GM18499 (cell line): ENCODE results near the gene SIX1.

ENCODE experiments used
- ATAC-seq: cut with Tn5 transposase; IDR thresholded peaks from one replicate; pipeline ENCODE4 v1.9.1; 2021; ENCODE audit warnings: moderate number of reproducible peaks; ENCODE audit not compliant: insufficient read depth, unreplicated experiment

SIX1 gene

DNA sequence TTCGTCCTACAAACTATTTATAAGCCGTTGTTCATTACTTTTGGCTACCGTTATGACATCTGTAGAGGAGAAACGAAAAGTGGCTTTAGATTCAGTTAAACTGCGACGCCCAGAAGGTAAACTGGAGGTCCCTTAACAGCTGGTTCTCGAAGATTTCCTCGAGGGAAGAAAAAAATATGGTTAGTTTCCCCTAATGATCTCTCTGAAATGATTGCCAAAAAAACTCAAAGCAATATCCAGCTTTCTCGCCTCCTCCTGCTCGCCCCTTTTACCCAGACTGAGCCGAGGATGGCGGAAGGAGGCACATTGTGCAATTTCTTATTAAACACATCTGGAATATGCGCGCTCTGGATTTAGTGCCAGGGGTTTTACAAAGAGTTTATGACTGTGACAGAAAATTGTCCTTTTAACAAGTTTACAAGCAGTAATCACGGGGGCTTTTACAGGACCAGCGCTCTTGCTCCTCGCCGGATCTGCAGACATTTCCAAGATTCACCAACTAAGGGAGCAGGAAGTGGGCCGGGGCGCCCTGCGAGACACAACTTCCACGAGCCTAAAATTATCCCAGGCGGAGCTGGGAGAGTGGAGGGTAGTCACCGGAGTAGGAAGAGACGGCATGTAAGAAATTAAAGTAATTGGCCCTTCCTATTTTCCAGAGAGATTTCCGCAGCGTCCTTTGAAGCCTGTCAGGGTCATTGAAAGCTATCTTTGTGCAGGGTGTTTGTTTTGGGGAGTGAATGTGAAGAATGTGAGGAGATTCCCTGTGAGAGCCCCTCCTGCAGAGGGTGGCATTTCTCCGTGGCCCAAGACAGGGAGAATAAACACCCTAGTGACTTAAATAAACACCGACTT lies 5.6 kb downstream of the SIX1 start:
- ATAC-seq, result no peak

DNA sequence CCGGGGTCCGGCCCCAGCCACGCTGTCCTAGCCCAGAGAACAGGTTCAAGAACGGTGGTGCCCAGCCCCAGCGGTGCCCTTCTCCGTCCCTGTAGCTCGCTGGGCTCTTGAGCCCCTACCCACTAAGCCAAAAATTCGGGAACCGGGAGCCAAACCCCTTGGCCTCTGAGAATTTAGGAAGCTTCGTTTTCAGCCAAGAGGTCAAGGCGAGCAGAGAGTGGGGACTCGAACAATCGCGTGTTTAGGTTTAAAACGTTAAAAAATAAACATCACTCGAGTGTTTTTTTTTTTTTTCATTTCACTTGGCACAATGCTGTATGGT lies 6.2 kb downstream of the SIX1 start:
- ATAC-seq, result no peak

DNA sequence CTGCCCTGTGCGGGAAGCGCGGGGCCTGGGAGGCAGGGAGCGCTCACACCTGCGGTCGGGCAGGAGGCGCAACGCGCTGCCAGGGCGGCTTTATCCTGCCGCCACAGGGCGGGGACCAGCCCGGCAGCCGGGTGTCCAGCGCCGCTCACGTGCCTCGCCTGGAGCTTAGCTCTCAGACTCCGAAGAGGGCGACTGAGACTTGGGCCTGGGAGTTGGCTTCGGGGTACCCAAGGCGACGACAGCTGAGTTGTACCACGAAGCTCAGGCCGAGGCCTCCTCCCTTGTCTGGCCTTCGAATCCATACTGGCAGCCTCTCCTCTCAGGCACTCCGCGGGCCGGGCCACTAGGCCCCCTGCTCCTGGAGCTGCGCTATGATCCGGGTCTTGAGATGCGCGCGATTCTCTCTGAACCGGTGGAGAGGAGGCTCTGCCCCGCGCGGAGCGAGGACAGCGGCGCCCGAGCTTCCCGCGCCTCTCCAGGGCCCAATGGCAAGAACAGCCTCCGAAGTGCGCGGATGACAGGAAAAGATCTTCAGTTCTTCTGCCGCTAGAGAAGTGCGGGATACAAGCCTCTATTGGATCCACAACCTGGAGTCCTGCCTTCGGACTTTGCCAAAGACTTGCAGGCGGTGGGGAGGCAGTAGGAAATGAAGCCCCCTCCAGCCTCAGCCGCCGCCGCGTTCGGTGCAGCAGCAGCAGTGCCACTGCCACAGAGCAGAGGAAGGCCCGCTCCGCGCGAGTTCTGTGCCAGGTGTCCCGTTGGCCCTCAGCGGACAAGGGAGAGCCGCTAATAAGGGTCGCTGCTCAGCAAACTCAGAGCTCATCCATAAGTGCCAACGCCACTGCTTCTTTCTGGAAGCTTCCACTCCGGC lies 6.8 kb downstream of the SIX1 start:
- ATAC-seq, result no peak

DNA sequence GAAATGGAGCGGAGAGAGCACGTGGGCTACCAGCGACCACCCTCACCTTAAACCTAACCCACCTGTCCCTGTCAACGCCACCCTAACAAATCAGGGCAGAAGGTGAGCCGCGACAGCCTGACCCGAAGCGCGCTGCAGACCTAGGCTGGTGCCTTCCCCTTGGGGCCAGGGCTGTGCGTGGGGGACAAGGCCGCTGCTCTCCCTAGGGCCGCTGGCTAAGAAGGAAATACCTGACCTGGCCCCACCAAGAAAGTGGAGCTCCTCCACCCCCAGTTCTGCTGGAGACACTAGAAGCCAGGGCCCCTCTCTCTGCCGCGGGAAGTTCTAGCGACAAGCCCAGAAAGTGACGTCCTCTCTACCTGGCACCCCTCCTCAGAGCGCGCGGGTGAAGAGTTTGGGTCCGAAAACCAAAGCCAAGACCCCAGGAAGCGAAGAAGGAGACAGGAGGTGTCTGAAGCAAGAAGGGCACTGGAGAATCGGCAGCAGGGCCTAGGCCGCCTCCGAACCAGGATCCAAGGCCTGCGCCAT lies 7.5 kb downstream of the SIX1 start:
- ATAC-seq, result no peak

DNA sequence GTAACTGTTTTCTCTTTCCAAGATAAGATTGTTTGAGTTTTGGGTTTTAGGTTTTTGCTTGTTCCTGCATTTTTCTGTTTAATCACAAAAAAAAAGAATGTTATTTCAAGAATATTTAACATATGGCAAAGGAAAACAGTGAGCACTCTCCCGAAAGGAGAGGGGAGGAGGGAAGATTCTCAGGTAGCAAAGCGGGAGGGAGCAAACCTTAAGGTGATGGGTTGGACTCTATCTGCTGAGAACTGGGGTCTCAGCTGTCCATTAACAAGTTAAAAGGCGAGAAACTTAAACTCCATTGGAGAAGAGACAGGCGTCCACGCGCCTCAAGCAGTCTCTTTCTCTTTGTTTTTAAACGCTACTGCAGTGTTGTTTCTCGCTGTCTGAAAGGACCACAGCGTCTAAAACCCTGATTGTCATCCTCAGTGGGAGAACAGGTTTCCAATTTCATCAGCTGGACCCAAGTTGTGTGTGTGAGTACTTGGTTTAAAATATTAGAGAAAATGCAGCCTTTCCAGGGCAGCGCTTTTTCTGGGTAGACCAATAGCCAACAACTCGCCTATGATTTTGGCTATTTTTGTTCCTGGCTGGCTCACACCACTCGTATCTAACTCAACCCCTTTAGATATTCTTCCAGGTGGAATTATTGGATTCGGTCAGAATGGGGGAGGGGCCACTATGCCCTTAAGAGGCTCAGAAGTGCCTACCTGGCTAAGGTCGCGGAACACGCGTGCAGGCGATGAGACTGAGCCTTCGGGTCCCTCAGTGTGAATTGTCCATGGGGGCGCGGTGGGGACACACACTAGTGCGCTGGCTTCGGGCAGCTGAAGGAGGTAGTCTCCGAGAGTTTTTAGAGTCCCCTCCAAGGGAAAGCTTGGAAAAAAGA lies 8.2 kb downstream of the SIX1 start:
- no peak for ATAC-seq

DNA sequence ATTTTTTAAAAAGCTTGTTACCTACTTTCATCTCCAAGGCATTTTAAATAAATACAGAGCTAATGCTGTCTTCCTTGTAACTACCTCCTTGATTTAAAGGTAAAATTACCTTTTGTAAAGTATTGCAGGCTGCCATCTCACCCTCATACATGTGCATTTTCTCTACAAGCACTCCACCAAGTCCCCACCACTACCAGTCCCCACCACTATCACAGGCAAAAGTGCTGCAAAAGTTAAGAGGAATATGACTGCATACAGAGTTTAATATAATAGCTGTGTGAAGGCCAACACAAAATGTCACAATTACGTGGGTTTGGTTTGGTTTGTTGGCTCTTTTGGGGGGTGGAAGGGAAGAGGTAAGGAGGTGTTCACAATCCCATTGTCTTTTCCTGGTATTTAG lies 9.6 kb downstream of the SIX1 start:
- no peak for ATAC-seq

DNA sequence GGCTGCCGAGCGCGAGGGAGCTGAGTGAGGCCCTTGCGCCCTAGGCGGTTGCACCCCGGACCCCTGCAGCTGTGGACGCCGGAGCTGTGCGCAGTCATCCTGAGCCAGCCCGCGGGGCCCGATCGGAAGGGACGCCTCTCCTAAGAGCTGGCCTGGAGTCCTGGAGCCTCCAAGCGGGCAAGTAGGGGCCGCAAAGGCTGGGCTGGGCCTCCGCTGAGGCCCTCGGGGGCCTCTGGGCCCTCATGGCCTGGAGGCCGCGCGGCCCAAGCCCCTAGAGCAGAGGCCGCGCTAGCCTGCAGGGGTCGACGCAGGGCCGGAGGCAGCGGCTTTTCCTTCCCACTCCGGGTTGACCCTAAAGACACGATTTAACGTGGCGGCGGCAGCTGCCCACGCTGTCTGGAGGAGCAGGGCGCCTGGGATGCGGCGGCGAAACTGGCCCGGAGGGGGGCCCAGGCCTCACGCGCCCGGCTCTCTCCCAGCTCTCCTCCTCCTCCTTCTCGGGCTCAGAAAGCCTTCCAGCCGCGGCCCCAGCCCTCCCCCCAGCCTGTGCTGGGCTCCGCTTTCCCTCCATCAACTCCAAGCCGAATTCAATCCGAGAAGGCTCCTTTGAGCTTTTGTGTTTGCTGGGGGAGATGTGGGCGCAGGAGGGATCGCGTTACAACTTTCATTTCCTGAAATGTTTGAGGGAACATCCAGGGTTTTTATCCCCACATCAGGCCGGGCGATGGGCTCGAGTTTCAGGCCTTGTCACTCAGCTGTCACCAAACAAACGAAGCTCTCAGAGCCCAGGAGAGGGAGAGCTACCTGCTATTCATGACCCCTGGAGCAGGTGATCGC lies 11.6 kb downstream of the SIX1 start:
- no peak for ATAC-seq

DNA sequence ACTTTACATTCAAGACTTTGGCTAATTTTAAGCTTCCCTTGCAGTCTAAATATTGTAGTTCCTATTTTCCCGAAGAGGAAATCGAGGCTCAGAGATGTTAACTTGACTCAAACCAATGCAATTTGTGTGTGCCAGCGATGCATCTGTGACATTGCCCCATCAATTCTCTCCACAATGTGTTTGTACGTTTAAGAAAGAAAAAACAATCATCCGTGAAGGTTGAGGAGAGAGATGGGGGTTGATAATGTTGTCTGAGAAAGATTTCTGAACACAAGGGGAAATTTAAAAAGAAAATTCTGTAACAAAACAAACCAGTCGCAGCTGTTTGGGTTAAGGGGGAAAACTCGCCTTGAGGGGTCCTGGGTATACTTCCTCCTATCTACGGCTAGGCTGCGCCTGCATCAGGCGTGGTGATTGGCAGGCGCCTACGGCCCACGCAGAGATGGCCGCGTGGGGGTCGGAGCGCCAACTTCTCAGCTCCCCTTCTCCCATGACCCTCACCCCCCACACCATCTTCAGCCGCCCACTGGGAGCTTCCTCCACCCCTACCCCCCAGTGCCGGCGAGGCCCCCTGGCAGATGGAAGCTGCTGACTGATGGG lies 12.3 kb downstream of the SIX1 start:
- no peak for ATAC-seq

DNA sequence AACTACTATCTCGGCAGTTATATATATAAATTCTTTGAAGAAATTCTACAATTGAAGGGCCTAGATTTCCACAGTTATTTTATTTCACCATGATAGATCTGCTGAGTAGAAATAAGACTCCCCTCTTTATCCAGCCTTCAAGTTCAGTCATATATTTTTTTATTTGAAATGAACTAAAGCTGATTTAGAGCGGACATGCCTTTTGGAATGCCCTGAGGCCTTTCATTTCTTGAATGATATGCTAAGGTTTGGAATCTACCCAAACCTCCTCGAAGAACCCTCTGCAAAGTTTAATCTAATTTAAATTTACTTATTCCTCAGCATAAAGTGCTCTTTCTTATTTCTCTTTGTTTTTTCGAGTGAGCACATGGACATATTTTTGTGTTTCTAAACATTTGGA lies 15.1 kb downstream of the SIX1 start:
- no peak for ATAC-seq

DNA sequence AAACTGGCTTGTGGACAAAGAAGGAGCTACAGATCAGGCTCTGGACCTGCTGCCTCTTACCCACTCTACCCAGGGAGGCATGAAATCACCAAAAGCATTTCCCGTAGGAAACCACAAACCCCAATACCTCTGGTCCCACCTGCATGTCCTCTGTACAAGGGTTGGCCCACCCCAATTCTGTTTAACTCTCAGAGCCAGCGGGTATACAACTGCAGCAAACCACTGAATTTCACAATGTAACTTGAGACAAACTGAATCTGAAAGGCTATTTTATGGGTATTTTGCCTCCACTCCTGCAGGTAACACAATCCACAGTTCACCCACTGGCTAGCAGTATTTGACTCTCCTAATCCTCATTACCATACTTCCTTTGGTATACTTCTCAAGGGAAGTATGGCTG lies 16.5 kb downstream of the SIX1 start:
- ATAC-seq, result peak; percentile 40

DNA sequence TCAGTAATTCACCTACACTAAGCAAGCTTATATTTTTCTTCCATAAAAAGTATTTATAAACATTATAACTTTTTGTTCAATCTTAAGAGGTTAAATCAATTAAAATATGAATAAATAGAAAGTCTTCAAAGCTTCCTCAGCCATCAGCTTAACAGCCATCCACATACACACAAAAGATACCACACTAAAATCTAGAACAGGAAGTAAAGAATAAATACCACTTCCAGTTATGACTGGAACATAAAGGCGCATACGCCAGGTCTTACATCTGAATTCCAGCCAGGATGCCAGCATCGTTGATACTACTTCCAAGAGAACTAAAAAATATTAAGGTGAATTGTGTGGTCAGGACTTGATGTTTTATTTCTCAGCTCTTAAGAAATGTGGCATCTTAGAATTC lies 17.0 kb downstream of the SIX1 start:
- peak; percentile 74 for ATAC-seq

DNA sequence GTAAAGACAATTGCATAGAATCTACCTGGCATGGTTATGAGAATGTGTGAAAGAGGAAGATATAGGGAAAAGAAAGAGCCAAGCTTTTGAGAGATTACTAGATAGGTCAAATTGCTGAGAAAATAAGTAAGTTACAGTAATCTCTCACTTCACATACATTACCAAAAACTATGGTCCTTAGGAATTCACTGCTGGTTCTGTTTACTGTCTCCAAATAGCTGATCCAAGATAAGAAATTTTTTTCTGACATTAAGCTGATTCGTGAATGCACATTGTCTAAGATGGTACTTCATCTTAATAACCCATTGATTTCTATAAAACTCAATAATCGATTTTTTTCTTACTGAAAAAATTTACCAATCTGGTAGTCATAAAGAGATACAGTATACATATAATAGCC lies 17.4 kb downstream of the SIX1 start:
- no peak for ATAC-seq

DNA sequence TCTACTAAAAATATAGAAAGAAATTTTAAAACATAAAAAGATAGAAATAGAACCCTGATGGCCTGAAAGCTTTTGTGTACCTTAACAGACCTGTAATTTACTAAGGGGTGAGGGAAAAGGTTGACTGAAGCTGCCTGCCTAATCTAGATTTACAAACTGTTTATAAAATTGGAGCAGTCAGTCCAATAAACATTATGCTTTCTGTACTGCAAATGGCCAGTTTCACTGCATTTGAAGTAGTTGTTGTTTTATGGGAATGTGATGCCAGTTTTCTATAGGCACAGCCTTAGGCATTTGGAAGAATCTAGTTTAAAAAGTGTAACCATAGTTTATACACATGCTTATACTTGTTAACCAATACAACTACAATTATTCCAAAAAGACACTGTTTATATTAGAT lies 19.1 kb downstream of the SIX1 start:
- no peak for ATAC-seq

DNA sequence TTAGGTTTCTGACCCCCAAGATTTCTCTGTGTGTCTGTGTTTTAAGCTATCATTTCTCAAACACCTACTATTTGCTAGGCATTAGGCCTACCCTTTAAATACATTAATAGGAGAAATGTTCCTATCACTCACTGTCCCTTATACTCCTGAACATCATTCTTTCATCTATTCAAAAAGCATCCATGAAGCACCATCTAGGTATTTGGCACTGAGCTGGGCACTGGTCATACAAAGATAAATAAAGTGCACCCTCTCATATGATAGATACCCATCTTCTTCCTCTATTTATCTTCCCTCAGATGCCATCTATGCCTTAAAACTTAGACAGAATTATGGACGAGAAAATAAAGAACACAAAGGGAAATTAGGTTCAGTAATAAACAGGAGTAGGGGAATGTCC lies 20.4 kb downstream of the SIX1 start:
- ATAC-seq, result no peak

DNA sequence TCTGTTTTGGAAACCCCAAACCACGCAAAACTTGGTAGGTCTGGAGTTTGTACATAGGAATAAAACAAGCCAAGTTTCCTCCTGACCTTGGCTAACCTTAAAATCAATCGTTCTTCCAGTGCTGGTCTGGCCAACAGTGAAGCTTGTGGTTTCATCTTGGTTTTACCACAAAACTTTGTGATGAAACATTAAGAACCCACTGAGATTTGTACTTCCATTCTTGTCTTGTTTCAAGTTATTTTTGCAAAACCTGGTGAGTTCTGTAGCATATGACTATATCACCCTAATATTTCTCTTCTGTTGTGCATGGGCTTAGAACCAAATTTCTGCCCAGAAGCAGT lies 26.4 kb downstream of the SIX1 start:
- ATAC-seq, result no peak

DNA sequence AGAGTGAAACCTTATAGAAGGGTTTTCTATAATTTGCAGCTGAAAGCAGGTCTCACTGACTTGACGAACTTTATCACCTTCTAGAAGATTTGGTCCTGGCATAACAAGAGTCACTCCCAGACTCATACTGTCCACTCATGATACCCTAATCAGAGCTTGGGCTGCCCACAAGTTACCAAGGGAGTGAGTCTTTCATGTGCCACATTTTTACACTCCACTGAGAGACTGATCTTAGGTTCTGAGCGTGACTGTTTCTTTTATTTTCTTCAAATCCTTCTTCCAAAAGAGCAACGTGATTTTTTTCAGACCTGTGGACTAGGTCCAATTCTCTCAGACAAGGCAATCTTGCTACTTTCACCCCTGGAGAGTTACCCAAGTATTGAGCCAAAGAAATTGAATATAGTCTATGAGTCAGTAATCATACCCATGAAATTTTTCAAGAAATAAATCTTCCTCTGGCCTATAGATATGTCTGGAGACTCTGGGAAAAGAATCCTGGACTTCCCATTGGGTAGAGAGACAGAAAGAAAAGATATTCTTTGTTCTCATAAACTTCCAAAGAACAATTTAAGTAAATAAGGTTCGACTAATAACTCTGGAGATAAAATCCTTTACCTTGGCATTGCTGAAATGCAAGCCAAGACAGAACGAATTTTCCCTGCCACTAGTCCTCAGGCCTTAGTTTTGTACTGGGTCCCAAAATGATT lies 26.9 kb downstream of the SIX1 start:
- no peak for ATAC-seq

DNA sequence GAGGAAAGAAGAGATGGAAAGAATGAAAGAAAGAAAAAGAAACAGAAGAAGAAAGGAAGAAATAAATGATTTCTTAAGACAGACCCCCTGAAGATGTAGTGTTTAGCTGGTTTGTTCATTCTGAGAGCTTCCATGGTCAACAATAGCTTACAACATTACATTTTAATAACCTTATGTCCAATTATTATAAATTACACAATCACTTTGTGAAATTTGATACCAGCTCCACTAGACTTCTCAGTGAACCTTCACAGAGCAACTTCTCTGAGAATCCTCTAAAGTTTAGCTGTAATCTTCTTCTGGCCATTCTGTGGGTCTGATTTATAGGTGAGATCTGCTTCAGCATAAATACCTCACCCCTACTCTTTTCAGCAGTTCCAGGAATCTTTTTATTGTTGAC lies 27.9 kb downstream of the SIX1 start:
- ATAC-seq, result no peak

DNA sequence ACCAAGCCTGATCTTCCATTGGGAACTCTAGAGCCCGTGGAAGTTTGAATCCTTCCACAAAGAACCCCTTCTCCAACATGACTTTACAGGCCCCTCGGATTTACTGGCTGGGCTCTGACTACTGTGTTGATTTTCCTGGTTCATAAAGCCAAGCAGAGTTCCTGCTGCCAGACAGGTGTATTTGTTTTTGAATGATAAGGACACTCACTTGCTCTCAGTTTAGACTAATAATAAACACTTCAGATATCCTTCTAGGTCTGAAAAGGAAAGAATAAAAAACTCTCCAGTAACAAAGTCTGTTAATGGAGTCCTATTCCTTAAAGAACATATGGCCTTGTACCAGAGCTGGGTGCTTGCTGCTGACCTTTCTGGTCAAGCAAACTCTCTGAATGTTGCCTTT lies 31.0 kb downstream of the SIX1 start:
- ATAC-seq, result no peak

DNA sequence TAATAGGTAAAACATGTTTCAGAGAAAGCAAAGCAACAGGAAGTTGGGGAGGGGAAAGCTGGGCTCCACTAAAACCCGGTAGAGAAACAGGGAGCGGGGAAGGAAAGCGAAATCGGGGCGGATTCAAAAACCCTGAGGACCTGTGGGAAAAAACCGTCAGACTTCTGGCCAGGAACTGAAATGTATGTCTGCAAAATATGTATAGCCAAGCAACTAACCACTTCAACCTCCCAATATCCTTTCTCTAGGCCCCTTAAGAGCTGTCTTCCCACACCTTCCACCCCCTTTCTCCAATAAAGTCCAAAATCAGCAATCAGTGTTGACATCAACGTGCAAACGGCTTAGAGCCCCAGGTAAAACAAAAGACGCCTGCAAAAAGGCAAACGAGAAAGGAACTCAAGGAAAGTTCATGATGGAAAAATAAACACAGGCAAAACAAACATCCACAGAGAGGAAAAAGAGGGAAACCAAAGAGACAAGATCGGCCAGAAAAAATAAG lies 32.8 kb downstream of the SIX1 start:
- ATAC-seq, result no peak
